DLD1 (cell line): ENCODE data around the gene UPK1A.
"Not testable (repeated sequence)": the region's sequence is repeated elsewhere in the genome, so short reads cannot be mapped to it uniquely, and the experiment has no call there.

Experiments
- in situ Hi-C: cut with HindIII; loops from 2 replicates; pipeline ENCODE4 v1.10.0; 2017; ENCODE audit warnings: low sequenced_read_pairs

UPK1A gene

DNA sequence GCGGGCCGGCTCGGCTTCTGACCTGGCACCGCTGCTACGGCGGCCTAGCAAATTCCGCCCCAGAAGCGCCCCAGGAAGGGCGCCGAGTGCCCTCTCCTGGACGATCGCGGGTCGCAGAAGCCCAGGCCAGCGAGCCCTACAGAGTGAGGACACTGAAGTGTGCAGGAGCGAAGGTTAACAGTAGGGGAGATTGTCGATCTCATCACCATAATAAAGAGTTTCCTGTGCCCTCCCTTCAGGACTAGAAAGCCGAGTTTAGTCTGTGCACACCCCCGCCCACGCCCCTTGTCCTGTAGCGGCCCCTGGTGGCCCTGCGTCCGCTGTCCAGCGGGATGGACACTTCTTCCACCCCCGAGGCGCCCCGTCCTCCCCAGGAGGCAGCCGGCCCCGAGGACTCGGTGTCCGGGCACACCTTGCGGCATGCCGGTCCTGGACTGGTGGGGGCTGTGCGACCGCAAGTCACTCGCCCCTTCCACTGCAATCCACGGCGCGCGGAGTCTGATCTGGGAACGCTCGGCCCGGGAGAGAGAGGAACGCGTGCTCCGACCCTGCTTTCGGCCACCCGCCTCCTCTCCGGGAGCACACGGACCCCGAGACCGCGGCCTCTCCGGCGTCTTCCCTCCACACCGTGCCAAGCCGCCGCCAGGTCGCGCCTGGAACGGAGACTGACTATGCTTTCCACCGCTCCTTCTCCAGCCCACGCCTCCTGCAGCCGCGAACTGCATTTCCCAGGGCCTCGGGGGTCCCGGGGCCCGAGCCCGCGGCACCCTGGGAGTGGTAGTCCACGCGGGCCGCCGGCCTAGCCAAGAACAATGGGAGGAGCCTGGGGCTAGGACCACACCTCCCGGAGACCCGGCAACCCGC is 50.7 kb downstream of the UPK1A start:
- in situ Hi-C loops: no loop called here

DNA sequence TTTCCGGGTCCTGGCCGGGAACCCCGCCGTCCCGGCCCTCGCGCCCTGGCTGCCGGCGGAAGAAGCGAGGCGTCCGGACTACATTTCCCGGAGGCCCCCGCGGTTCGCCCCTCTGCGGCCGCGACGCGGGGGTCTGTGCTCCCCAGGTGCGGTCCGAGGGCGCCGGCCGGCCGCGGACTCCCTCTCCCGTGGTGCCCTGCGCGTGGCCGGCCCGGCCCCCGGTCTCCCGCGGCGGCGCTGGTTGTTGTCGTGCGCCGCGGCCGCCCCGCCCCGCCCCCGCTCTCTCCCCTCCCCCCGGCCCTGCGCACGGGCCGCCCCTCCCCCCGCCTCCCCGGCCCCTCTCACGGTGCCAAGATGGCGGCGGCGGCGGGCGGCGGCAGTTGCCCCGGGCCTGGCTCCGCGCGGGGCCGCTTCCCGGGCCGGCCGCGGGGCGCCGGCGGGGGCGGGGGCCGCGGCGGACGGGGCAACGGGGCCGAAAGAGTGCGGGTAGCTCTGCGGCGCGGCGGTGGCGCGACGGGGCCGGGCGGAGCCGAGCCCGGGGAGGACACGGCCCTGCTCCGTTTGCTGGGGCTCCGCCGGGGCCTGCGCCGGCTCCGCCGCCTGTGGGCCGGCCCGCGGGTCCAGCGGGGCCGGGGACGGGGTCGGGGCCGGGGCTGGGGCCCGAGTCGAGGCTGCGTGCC is 51.5 kb downstream of the UPK1A start, which contains the start of gene KMT2B:
TSS of gene KMT2B (plus strand) at position 339 of the 680 bp plus-strand sequence. CDS start at position 355, 16 bp downstream.
- in situ Hi-C loops: no loop called here

GRCh38 chr19:35718345-35719041 is 52.2 kb downstream of the UPK1A start:
- in situ Hi-C loops: no loop called here

GRCh38 chr19:35719402-35720162 is 53.3 kb downstream of the UPK1A start:
- in situ Hi-C loops: no loop called here

DNA sequence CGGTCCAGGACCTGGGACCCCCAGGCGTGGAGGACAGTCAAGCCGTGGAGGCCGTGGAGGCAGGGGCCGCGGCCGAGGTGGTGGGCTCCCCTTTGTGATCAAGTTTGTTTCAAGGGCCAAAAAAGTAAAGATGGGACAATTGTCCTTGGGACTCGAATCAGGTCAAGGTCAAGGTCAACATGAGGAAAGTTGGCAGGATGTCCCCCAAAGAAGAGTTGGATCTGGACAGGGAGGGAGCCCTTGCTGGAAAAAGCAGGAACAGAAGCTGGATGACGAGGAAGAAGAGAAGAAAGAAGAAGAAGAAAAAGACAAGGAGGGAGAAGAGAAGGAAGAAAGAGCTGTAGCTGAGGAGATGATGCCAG is 53.8 kb downstream of the UPK1A start:
- in situ Hi-C loops: no loop called here

DNA sequence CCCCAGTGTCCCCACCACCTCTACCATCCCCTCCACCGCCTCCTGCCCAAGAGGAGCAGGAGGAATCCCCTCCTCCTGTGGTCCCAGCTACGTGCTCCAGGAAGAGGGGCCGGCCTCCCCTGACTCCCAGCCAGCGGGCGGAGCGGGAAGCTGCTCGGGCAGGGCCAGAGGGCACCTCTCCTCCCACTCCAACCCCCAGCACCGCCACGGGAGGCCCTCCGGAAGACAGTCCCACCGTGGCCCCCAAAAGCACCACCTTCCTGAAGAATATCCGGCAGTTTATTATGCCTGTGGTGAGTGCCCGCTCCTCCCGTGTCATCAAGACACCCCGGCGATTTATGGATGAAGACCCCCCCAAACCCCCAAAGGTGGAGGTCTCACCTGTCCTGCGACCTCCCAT is 54.3 kb downstream of the UPK1A start:
- in situ Hi-C loops: no loop called here

DNA sequence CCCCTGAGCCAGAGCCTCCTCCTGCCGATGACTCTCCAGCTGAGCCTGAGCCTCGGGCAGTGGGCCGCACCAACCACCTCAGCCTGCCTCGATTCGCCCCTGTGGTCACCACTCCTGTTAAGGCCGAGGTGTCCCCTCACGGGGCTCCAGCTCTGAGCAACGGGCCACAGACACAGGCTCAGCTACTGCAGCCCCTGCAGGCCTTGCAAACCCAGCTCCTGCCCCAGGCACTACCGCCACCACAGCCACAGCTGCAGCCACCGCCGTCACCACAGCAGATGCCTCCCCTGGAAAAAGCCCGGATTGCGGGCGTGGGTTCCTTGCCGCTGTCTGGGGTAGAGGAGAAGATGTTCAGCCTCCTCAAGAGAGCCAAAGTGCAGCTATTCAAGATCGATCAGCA is 55.1 kb downstream of the UPK1A start:
- in situ Hi-C loops: no loop called here

- in situ Hi-C loops: no loop called here
These were observed 56.1 kb downstream of the UPK1A start for GRCh38 chr19:35722461-35722860.

GRCh38 chr19:35722897-35723296 is 56.6 kb downstream of the UPK1A start:
- in situ Hi-C loops: no loop called here

DNA sequence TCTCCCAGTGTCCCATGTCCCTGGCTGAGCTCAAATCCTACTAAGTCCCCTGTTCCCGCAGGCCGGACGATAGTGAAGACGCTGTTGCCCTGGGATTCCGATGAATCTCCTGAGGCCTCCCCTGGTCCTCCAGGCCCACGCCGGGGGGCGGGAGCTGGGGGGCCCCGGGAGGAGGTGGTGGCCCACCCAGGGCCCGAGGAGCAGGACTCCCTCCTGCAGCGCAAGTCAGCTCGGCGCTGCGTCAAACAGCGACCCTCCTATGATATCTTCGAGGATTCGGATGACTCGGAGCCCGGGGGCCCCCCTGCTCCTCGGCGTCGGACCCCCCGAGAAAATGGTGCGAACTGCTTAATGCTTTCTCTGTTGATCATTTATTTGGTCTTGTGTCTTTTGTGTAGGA is 57.4 kb downstream of the UPK1A start:
- in situ Hi-C loops: no loop called here

DNA sequence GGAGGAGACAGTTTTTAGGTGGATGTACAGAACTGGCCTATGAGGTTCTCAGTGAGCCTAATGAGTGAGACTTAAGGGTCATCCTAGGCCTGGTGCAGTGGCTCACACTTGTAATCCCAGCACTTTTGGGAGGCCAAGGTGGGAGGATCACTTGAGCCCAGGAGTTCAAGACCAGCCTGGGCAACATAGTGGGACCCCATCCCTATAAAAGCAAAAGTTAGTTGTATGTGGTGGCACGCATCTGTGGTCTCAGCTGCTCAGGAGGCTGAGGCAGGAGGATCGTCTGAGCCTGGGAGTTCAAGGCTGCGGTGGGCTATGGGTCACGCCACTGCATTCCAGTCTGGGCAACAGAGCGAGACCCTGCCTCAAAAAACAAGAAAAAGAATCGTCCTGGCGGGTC is 57.8 kb downstream of the UPK1A start:
- in situ Hi-C loops: not testable (repeated sequence)

GRCh38 chr19:35724560-35724959 is 58.2 kb downstream of the UPK1A start:
- in situ Hi-C loops: no loop called here

DNA sequence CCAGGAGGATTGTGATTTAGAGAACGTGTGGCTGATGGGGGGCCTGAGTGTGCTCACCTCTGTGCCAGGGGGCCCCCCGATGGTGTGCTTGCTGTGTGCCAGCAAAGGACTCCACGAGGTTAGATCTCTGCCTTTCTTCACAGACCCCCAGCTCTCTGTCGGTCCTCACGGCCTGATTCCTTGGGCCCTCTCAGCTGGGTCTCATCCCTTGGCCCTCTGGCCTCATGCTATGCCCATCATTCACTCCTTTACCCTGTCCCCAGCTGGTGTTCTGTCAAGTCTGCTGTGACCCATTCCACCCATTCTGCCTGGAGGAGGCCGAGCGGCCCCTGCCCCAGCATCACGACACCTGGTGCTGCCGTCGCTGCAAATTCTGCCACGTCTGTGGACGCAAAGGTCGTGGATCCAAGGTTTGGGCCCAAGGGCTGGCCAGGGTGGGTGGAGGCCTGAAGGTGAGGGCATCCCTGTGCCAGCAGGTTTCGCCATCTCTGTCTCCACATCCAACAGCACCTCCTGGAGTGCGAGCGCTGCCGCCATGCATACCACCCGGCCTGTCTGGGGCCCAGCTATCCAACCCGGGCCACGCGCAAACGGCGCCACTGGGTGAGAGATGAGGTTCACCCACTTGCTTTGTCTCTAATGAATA is 59.0 kb downstream of the UPK1A start:
- in situ Hi-C loops: no loop called here

DNA sequence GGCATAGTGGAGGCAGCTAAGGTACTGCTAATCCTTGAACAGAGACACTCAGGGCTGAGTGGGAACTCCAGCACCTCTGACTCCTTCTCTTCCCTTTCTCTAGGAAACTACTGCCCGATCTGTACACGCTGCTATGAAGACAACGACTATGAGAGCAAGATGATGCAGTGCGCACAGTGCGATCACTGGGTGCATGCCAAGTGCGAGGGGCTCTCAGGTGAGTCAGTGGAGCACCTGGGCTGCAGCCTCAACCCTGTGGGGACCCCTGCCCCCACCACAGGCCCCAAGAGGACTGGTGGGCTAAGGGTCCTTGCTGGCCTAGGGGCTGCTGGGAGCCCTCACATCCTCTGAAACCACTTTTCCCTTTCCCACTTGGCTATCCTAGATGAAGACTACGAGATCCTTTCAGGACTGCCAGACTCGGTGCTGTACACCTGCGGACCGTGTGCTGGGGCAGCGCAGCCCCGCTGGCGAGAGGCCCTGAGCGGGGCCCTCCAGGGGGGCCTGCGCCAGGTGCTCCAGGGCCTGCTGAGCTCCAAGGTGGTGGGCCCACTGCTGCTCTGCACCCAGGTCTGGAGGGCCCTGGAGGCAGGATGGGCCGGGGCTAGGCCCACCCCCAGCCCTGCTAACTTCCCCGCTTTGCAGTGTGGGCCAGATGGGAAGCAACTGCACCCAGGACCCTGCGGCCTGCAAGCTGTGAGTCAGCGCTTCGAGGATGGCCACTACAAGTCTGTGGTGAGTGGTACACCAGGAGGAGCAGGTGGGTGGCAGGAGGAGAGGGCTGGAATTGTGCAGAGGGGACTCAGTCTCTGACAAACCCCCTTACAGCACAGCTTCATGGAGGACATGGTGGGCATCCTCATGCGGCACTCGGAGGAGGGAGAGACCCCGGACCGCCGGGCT is 61.0 kb downstream of the UPK1A start:
- in situ Hi-C loops: no loop called here
